CD14-positive monocyte (primary cell): ENCODE measurements around the gene STK32A. TPM values are rescaled to one million over a fixed set of nuclear protein-coding genes. Genes with fewer than 3 reads are reported as not detected.

ENCODE experiments used
- DNase-seq, 3 donors: peaks; one replicate each; pipeline ENCODE4 v3.0.0-alpha.2; 2011 to 2022
- H2AFZ ChIP-seq: 2 replicates; pipeline ENCODE4 v1.6.0; 2012; ENCODE audit warnings: mild to moderate bottlenecking, low read depth, low read length, inconsistent platforms; ENCODE audit not compliant: insufficient read depth, poor library complexity, severe bottlenecking
- H3K27ac ChIP-seq, 2 donors: 1 replicate in 1 of 2; 2 replicates in 1 of 2; pipeline ENCODE4 v1.5.1; 2012 to 2013; ENCODE audit warnings: low read length in 2 of 2, control low read depth in 1 of 2, inconsistent platforms in 1 of 2, low read depth in 1 of 2, mild to moderate bottlenecking in 1 of 2
- H3K27me3 ChIP-seq, 2 donors: one replicate each; pipeline versions ENCODE4 v1.6.0 to v1.6.1; 2011 to 2013; ENCODE audit warnings: low read length in 2 of 2; ENCODE audit not compliant: control insufficient read depth in 2 of 2, insufficient read depth in 2 of 2
- H3K36me3 ChIP-seq, 2 donors: replicated peaks in 1 of 2; 1 replicate in 1 of 2; 2 replicates in 1 of 2; pipeline versions ENCODE4 v1.5.1 to v1.6.1; 2012 to 2013; ENCODE audit warnings: low read length in 2 of 2, control low read depth in 1 of 2, inconsistent platforms in 1 of 2, mild to moderate bottlenecking in 1 of 2; ENCODE audit not compliant: insufficient read depth in 2 of 2, control insufficient read depth in 1 of 2
- H3K4me1 ChIP-seq, 2 donors: 1 replicate in 1 of 2; 2 replicates in 1 of 2; pipeline versions ENCODE4 v1.5.1 to v1.6.1; 2012 to 2013; ENCODE audit warnings: low read length in 2 of 2, control low read depth in 1 of 2, inconsistent platforms in 1 of 2, mild to moderate bottlenecking in 1 of 2, moderate library complexity in 1 of 2; ENCODE audit not compliant: insufficient read depth in 2 of 2, control insufficient read depth in 1 of 2
- H3K4me2 ChIP-seq: replicated peaks from 2 replicates; pipeline ENCODE3; 2012; ENCODE audit warnings: low read length, moderate library complexity, mild to moderate bottlenecking; ENCODE audit not compliant: poor library complexity, severe bottlenecking; ENCODE audit errors: extremely low read depth
- H3K4me3 ChIP-seq, 3 experiments: fragments of 200-600 bp in 1 of 3; sonication (generic) in 1 of 3; replicated peaks in 1 of 3; 1 replicate in 2 of 3; 2 replicates in 1 of 3; pipeline ENCODE4 v1.5.1; 2011 to 2013; ENCODE audit warnings: low read length in 3 of 3, mild to moderate bottlenecking in 3 of 3, control low read depth in 2 of 3, low read depth in 2 of 3, inconsistent platforms in 1 of 3, moderate library complexity in 1 of 3
- H3K79me2 ChIP-seq: 2 replicates; pipeline ENCODE4 v1.6.0; 2012; ENCODE audit warnings: mild to moderate bottlenecking, control low read depth, inconsistent platforms, low read length, moderate library complexity; ENCODE audit not compliant: insufficient read depth
- H3K9ac ChIP-seq: 2 replicates; pipeline ENCODE4 v1.6.0; 2017; ENCODE audit warnings: low read length, mild to moderate bottlenecking; ENCODE audit not compliant: insufficient read depth, poor library complexity, severe bottlenecking
- H3K9me3 ChIP-seq, 2 donors: replicated peaks in 1 of 2; 1 replicate in 1 of 2; 2 replicates in 1 of 2; pipeline versions ENCODE4 v1.5.1 to v1.6.1; 2012 to 2013; ENCODE audit warnings: low read length in 2 of 2, control low read depth in 1 of 2; ENCODE audit not compliant: control insufficient read depth in 1 of 2, insufficient read depth in 1 of 2
- H4K20me1 ChIP-seq: 2 replicates; pipeline ENCODE4 v1.6.0; 2012; ENCODE audit warnings: mild to moderate bottlenecking, low read length, control low read depth, moderate library complexity; ENCODE audit not compliant: insufficient read depth
- H3K27ac Mint-ChIP-seq, 7 donors: one replicate each; pipeline ENCODE4 v1.8.0; 2020; ENCODE audit warnings: mild to moderate bottlenecking in 7 of 7, mixed read lengths in 7 of 7, moderate library complexity in 6 of 7, inconsistent platforms in 2 of 7
- H3K27me3 Mint-ChIP-seq, 3 donors: one replicate each; pipeline ENCODE4 v1.8.0; 2021 to 2022; ENCODE audit warnings: low read depth in 3 of 3, mild to moderate bottlenecking in 3 of 3, mixed read lengths in 3 of 3, moderate library complexity in 3 of 3, inconsistent platforms in 1 of 3
- H3K36me3 Mint-ChIP-seq, 2 donors: one replicate each; pipeline ENCODE4 v1.8.0; 2020; ENCODE audit warnings: mixed read lengths in 2 of 2, inconsistent platforms in 1 of 2, mild to moderate bottlenecking in 1 of 2
- H3K4me1 Mint-ChIP-seq: one replicate; pipeline ENCODE4 v1.8.0; 2020; ENCODE audit warnings: mild to moderate bottlenecking, mixed read lengths
- H3K4me3 Mint-ChIP-seq, 2 donors: one replicate each; pipeline ENCODE4 v1.8.0; 2020; ENCODE audit warnings: mild to moderate bottlenecking in 2 of 2, mixed read lengths in 2 of 2, moderate library complexity in 1 of 2
- H3K9me3 Mint-ChIP-seq, 7 donors: one replicate each; pipeline ENCODE4 v1.8.0; 2020 to 2022; ENCODE audit warnings: mixed read lengths in 7 of 7, mild to moderate bottlenecking in 6 of 7, moderate library complexity in 6 of 7, inconsistent platforms in 2 of 7
- WGBS: methylation state at CpG from one replicate; pipeline ENCODE4 v1.1.5; 2013; ENCODE audit warnings: missing lambda C conversion rate; ENCODE audit not compliant: insufficient coverage; 5-methylcytosine and 5-hydroxymethylcytosine counted together
- intact Hi-C, 2 donors: fragments of 100-400 bp; cut with micrococcal nuclease; formaldehyde crosslinking; loops; one replicate each; pipeline versions ENCODE4 v1.15.0 to v1.15.1; 2023
- polyA plus RNA-seq, 3 donors: library from polyadenylated mRNA; depleted of rRNA in 1 of 3; unstranded in 2 of 3; stranded (reverse) in 1 of 3; fragments of 300-500 nt in 2 of 3; fragments of >200 nt in 1 of 3; fragmentation: Illumina TruSeq in 2 of 3; gene quantifications; 1 replicate in 2 of 3; 2 replicates in 1 of 3; pipeline ENCODE4 v1.2.3, GENCODE V29; 2012 to 2021
- TF ChIP-seq, protein P1 (sequence below): fragments of 200-600 bp; IDR thresholded peaks from one replicate; pipeline ENCODE4 v1.8.0; 2022; ENCODE audit warnings: antibody characterized with exemption, mild to moderate bottlenecking

STK32A gene
- polyA plus RNA-seq, 3 donors: not detected

- TF ChIP-seq, protein P1, sequence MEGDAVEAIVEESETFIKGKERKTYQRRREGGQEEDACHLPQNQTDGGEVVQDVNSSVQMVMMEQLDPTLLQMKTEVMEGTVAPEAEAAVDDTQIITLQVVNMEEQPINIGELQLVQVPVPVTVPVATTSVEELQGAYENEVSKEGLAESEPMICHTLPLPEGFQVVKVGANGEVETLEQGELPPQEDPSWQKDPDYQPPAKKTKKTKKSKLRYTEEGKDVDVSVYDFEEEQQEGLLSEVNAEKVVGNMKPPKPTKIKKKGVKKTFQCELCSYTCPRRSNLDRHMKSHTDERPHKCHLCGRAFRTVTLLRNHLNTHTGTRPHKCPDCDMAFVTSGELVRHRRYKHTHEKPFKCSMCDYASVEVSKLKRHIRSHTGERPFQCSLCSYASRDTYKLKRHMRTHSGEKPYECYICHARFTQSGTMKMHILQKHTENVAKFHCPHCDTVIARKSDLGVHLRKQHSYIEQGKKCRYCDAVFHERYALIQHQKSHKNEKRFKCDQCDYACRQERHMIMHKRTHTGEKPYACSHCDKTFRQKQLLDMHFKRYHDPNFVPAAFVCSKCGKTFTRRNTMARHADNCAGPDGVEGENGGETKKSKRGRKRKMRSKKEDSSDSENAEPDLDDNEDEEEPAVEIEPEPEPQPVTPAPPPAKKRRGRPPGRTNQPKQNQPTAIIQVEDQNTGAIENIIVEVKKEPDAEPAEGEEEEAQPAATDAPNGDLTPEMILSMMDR: no peak
- intact Hi-C loops: no loop called here
- no peak overlapping the region for H3K4me3 Mint-ChIP-seq
- H3K9me3 Mint-ChIP-seq: peaks cover 0 to 2% (median 0%) of the 10 kb centered on the region in 7 donors
- Histone ChIP-seq H3K36me3 (no peaks in the 10 kb centered on the region), H3K27ac (no peak overlapping the region), H3K79me2 (no peaks in the 10 kb centered on the region), H3K4me3 (no peak overlapping the region), H3K27me3 (no peaks in the 10 kb centered on the region), H3K4me1 (no peaks in the 10 kb centered on the region), H3K9me3 (no peaks in the 10 kb centered on the region), H3K9ac (no peak overlapping the region), H4K20me1 (no peaks in the 10 kb centered on the region), H2AFZ (no peak overlapping the region), H3K4me2 (no peak overlapping the region)
- H3K27ac Mint-ChIP-seq: no peak overlapping the region
- no peak for DNase-seq
- H3K27me3 Mint-ChIP-seq: peaks cover 0 to 2% (median 0%) of the 10 kb centered on the region in 3 donors
- no peaks in the 10 kb centered on the region for H3K4me1 Mint-ChIP-seq
- 100% methylated on average over 1 of the region's 3 CpGs for whole genome bisulfite sequencing
- H3K36me3 Mint-ChIP-seq: no peaks in the 10 kb centered on the region
Observed at GRCh38 chr5:147415651-147416050, 180.8 kb downstream of the STK32A start.

DNA sequence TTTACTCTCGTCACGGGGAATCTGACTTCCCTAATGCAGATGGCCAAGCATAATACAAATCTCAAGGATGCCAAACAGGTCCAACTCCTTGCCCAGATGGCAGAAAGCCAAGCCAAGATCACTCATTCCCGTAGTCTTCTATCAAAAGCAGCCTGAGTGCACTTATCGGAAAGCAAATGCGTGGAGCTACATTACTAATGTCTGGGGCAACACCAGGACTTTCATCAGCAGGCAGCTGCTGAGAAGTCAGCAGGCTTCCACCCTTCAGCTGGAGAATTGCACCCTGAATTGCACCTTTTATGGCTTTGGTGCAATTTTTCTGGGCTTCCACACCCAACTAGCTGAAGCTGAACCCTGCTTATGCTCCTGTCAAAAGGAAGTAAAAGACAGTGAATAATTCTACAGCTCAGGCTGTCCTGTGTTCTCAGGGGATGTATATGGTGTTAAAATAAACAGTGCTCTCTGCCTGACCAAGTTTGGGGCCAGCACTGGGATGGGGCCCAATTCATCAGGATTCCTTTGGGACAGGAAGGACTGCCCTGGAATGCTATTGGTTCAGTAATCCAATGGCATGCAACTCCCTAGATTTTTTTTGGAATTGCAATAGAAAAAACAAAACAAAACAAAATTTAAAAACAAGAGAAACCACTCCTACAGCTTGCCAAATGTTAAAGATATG lies 182.4 kb downstream of the STK32A start:
- WGBS: 91% methylated on average over 4 of the region's 5 CpGs
- no peak overlapping the region for H3K27ac Mint-ChIP-seq
- Histone ChIP-seq H3K79me2 (no peaks in the 10 kb centered on the region), H3K4me2 (no peak overlapping the region), H3K4me3 (no peak overlapping the region), H3K4me1 (no peaks in the 10 kb centered on the region), H3K9ac (no peak overlapping the region), H3K36me3 (no peaks in the 10 kb centered on the region), H3K27me3 (no peaks in the 10 kb centered on the region), H2AFZ (no peak overlapping the region), H3K9me3 (no peaks in the 10 kb centered on the region), H4K20me1 (no peaks in the 10 kb centered on the region), H3K27ac (no peak overlapping the region)
- DNase-seq: no peak
- intact Hi-C loops: no loop called here
- no peaks in the 10 kb centered on the region for H3K36me3 Mint-ChIP-seq
- peaks cover 0 to 2% (median 0%) of the 10 kb centered on the region in 7 donors for H3K9me3 Mint-ChIP-seq
- H3K4me1 Mint-ChIP-seq: no peaks in the 10 kb centered on the region
- no peak overlapping the region for H3K4me3 Mint-ChIP-seq
- peaks cover 0 to 2% (median 0%) of the 10 kb centered on the region in 3 donors for H3K27me3 Mint-ChIP-seq
- TF ChIP-seq, protein P1: no peak
